ENCODE measurements around the gene POLR1E. TPM values are rescaled to one million over a fixed set of nuclear protein-coding genes. Genes with fewer than 3 reads are reported as not detected.
"Not testable (repeated sequence)": the region's sequence is repeated elsewhere in the genome, so short reads cannot be mapped to it uniquely, and the experiment has no call there.

POLR1E gene
- total RNA-seq, 1 donor from 2014 or later, result 26.1 TPM

DNA sequence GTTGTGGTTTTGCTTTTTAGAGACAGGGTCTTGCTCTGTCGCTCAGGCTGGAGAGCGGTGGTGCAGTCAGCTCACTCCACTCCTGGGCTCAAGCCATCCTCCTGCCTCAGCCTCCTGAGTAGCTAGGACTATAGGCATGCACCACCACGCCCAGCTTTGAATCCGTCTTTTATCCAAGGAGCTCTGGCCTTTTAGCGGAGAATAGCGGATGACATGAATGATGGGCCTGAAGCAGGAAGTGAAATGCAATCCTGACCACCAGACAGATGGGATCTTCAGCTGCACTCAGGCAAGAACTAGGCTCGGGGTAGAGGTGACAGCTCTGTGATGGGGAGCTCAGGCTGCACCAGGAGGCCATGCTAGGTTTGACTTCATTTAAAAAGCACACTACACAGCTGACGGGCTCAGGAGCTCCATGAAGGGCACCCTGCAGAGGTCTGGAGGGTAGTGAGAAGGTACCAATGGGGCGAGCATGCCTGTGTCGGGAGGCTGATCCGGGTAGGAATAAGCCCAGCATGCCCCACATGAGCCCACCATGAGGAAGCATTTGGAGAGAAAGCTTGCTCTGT is 21.9 kb downstream of the POLR1E start:
- peaks cover 17% of the 10 kb centered on the region for H3K36me3 Mint-ChIP-seq
- H3K9me3 Mint-ChIP-seq, result no peaks in the 10 kb centered on the region
- H3K4me1 Mint-ChIP-seq, result no peaks in the 10 kb centered on the region
- H3K27ac Mint-ChIP-seq, result no peak overlapping the region
- no peak for DNase-seq (ENCODE audit: low spot score in 2 of 2, unreplicated experiment in 2 of 2)
- TF ChIP-seq, protein P1, sequence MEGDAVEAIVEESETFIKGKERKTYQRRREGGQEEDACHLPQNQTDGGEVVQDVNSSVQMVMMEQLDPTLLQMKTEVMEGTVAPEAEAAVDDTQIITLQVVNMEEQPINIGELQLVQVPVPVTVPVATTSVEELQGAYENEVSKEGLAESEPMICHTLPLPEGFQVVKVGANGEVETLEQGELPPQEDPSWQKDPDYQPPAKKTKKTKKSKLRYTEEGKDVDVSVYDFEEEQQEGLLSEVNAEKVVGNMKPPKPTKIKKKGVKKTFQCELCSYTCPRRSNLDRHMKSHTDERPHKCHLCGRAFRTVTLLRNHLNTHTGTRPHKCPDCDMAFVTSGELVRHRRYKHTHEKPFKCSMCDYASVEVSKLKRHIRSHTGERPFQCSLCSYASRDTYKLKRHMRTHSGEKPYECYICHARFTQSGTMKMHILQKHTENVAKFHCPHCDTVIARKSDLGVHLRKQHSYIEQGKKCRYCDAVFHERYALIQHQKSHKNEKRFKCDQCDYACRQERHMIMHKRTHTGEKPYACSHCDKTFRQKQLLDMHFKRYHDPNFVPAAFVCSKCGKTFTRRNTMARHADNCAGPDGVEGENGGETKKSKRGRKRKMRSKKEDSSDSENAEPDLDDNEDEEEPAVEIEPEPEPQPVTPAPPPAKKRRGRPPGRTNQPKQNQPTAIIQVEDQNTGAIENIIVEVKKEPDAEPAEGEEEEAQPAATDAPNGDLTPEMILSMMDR (IDR thresholded peaks at IDR 0.05; ENCODE audit: unreplicated experiment), result no peak
- H3K4me3 Mint-ChIP-seq, result no peak overlapping the region
- no peaks in the 10 kb centered on the region for H3K27me3 Mint-ChIP-seq (ENCODE audit: low read depth)

DNA sequence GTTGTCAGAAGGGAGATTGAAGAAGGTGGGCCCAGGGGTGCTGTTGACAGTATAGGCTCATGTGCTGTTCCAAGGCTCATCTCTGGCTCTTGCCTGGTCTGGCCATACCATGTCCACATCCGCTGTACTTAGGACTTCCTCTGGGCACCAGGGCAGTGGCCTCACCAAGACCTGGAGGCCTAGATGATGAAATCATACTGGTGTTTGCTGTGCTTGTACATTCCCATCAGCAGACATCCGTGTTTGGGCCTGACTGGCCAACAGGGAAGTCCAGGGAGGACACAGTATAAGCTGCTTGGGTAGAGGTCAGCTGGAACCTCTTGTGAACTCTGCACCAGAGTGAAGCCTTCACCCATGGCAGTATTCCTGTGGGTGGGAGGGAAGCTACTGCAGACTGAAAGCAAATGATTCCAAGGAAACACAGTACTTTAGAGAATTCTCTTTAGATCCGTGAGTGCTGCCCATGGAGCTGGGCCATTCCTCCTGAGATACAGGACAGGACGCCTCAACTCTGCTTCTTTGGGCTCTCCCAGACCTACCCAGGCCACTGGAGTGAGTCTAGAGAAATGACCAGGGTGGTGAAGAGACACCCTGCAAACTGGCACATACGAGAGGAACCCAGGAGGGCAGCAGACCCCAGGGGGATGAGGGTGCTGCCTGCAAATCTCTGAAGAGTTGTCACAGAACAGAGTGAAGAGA is 22.5 kb downstream of the POLR1E start:
- no peak for DNase-seq (ENCODE audit: low spot score in 2 of 2, unreplicated experiment in 2 of 2)
- Mint-ChIP-seq H3K4me3 (no peak overlapping the region), H3K27ac (no peak overlapping the region), H3K4me1 (no peaks in the 10 kb centered on the region), H3K9me3 (no peaks in the 10 kb centered on the region), H3K27me3 (ENCODE audit: low read depth) (no peaks in the 10 kb centered on the region), H3K36me3 (peaks cover 10% of the 10 kb centered on the region)
- TF ChIP-seq, protein P1 (IDR thresholded peaks at IDR 0.05; ENCODE audit: unreplicated experiment), result no peak

DNA sequence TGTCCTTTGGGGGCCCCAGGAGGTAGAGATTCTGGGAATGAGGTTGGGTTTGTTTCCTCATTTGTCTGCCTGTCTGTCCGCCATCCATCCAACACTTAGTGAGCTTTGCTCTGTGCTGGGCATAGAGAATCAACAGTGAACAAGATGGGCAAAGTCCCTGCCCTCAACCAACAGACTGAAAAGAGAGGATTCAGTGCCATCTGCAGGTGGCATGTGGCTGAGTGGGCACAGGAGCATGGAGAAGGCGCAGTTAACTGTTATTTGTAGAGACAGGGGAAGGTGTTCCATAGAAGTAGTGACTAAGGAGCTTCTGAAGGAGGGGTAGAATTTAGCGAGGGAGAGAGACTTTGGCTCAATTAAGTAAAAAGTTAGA is 23.1 kb downstream of the POLR1E start:
- Mint-ChIP-seq H3K9me3 (no peaks in the 10 kb centered on the region), H3K27ac (no peak overlapping the region), H3K4me3 (no peak overlapping the region), H3K4me1 (no peaks in the 10 kb centered on the region), H3K36me3 (peaks cover 8% of the 10 kb centered on the region), H3K27me3 (ENCODE audit: low read depth) (no peaks in the 10 kb centered on the region)
- DNase-seq (ENCODE audit: low spot score in 2 of 2, unreplicated experiment in 2 of 2), result no peak
- TF ChIP-seq, protein P1 (IDR thresholded peaks at IDR 0.05; ENCODE audit: unreplicated experiment), result no peak

DNA sequence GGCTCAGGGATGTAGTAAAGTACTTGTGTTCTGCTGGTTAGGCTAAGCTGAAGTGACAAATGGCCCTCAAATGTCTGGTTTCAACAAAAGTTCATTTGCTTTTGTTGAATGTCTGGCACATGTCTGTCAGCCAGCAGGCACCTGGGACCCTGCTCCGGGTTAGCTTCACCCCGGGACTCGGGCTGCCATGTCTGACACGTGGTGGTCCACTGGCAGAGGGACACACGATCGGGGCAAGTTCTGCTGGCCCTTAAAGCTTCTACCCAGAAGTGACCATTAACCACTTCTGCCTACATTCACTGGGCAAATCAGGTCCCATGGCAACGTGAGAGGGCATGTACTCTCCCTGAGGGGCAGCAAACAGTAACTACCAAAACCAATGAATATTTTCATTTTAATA is 23.8 kb downstream of the POLR1E start:
- Mint-ChIP-seq H3K9me3 (no peaks in the 10 kb centered on the region), H3K4me3 (no peak overlapping the region), H3K27me3 (ENCODE audit: low read depth) (no peaks in the 10 kb centered on the region), H3K4me1 (no peaks in the 10 kb centered on the region), H3K27ac (no peak overlapping the region), H3K36me3 (peaks cover 9% of the 10 kb centered on the region)
- DNase-seq (ENCODE audit: low spot score in 2 of 2, unreplicated experiment in 2 of 2), result no peak
- TF ChIP-seq, protein P1 (IDR thresholded peaks at IDR 0.05; ENCODE audit: unreplicated experiment), result no peak

DNA sequence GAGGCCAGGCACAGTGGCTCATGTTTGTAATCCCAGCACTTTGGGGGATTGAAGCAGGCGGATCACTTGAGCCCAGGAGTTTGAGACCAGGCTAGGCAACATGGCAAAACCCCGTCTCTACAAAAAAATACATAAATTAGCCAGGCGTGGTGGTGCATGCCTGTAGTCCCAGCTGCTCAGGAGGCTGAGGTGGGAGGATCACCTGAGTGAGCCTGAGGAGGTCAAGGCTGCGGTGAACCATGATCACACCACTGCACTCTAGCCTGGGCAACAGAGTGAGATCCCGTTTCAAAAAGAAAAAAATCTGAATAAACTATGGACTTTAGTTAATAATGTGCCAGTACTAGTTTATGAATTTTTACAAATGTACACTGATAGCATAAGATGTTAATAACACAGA is 24.3 kb downstream of the POLR1E start:
- H3K4me3 Mint-ChIP-seq; H3K27ac Mint-ChIP-seq; H3K9me3 Mint-ChIP-seq; DNase-seq (ENCODE audit: low spot score in 2 of 2, unreplicated experiment in 2 of 2); H3K4me1 Mint-ChIP-seq; H3K27me3 Mint-ChIP-seq (ENCODE audit: low read depth): not testable (repeated sequence)
- H3K36me3 Mint-ChIP-seq, result peaks cover 11% of the 10 kb centered on the region
